Measurements from ENCODE around the gene OR2K2. TPM values are rescaled to one million over a fixed set of nuclear protein-coding genes. Genes with fewer than 3 reads are reported as not detected.
"Not testable (repeated sequence)": the region's sequence is repeated elsewhere in the genome, so short reads cannot be mapped to it uniquely, and the experiment has no call there.

OR2K2 gene
- total RNA-seq, 1 donor from 2014 or later = not detected

DNA sequence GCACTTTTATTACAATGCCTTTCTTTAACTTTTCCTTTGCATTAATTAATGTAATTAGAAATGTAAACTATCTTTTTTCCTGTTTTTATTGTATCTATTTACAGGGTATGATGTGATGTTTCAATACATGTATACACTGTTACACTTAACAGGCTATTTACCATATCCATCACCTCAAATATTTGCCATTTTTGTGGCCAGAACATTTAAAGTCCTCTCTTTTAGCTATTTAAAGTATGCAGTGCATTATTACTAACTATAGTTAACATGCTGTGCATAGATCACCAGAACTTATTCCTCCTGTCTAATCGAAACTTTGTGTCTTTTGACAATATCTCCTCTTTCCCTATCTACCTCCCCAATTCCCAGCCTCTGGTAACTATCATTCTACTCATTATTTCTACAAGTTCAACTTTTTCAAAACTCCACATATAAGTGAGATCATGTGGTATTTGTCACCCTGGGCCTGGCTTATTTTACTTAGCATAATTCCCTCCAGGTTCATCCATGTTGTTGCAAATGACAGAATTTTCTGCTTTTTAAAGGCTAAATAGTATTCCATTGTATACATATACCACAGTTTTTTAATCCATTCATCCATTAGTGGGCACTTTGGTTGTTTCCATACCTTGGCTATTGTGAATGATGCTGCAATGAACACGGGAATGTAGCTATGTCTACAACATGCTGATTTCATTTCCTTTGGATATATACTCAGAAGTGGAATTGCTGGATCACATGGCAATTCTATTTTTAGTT lies 32.8 kb downstream of the OR2K2 start:
- Histone ChIP-seq H3K4me3 (no peak overlapping the region), H3K27me3 (ENCODE audit: low read depth) (peaks cover 11% of the 10 kb centered on the region), H3K4me1 (no peaks in the 10 kb centered on the region), H3K9me3 (replicated peaks) (peaks cover 8% of the 10 kb centered on the region), H3K36me3 (no peaks in the 10 kb centered on the region), H3K27ac (replicated peaks) (no peak overlapping the region)
- TF ChIP-seq, protein P1, sequence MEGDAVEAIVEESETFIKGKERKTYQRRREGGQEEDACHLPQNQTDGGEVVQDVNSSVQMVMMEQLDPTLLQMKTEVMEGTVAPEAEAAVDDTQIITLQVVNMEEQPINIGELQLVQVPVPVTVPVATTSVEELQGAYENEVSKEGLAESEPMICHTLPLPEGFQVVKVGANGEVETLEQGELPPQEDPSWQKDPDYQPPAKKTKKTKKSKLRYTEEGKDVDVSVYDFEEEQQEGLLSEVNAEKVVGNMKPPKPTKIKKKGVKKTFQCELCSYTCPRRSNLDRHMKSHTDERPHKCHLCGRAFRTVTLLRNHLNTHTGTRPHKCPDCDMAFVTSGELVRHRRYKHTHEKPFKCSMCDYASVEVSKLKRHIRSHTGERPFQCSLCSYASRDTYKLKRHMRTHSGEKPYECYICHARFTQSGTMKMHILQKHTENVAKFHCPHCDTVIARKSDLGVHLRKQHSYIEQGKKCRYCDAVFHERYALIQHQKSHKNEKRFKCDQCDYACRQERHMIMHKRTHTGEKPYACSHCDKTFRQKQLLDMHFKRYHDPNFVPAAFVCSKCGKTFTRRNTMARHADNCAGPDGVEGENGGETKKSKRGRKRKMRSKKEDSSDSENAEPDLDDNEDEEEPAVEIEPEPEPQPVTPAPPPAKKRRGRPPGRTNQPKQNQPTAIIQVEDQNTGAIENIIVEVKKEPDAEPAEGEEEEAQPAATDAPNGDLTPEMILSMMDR (IDR thresholded peaks at IDR 0.05; ENCODE audit: borderline replicate concordance) = no peak
- intact Hi-C loops (cut with micrococcal nuclease) = loop anchor here (5.0 kb wide), 1 partner anchor 660 kb away; no protein-coding TSS in a partner anchor
- DNase-seq = no peak

DNA sequence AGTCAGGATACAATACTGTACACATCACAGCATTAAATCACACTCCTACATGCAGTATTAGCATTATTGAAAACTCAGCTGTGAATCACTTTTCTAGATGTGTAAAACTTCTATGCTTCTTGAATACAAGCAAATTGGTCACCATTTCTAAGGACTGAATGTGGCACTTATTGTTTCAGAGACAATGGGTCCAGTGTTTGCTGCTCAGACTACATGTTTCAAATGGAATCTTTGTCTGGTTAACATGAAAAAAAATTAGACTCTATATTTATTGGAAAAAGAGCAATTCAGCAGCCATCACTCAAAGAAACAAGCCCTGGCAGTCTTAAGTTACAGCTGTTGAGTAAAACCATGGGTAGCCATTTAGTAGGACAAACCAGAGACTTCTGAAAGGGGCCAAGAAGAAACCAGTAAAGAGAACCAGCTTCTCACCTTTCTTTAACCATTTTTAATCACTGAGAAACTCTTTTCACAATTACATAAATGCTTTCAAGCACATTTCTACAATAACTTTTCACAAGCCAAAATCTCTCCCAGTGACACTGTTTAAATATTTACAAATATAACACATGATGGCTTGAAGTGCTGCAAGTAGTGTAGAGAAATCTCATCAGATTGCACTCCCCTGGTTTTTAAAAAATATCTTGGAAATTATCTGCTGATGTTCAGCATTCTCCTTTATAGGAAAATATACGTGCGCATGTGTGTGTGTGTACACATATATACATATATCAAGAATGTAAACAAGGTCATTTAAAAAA lies 35.2 kb downstream of the OR2K2 start:
- intact Hi-C loops (cut with micrococcal nuclease) = loop anchor here (5.0 kb wide), 1 partner anchor 658 kb away; no protein-coding TSS in a partner anchor
- Histone ChIP-seq H3K9me3 (replicated peaks) (peaks cover 13% of the 10 kb centered on the region), H3K27me3 (ENCODE audit: low read depth) (peaks cover 8% of the 10 kb centered on the region), H3K36me3 (no peaks in the 10 kb centered on the region), H3K4me1 (no peaks in the 10 kb centered on the region), H3K4me3 (no peak overlapping the region), H3K27ac (replicated peaks) (no peak overlapping the region)
- TF ChIP-seq, protein P1 (IDR thresholded peaks at IDR 0.05; ENCODE audit: borderline replicate concordance) = no peak
- DNase-seq = no peak

DNA sequence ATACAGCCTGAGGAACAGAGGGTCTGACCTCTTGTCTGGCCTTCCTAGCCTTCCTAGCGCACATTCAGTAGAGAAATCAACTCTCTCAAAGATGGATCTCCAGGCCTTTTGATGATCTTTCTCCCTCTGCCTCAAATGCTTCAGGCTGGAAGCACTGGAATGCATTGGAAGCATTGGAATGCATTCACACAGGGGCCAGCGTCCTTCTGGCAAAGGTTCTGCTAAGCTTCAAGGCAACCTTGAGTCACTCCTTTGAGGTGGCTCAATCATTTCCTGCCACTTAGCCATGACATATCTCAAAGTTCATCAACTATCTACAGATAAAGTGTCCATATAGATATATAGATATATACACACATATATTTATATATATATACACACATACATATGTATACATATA lies 42.9 kb downstream of the OR2K2 start:
- TF ChIP-seq, protein P1 (IDR thresholded peaks at IDR 0.05; ENCODE audit: borderline replicate concordance) = no peak
- intact Hi-C loops (cut with micrococcal nuclease) = no loop called here
- peaks cover 6% of the 10 kb centered on the region for H3K9me3 ChIP-seq (replicated peaks)
- peaks cover 5% of the 10 kb centered on the region for H3K27me3 ChIP-seq (ENCODE audit: low read depth)
- H3K36me3 ChIP-seq = no peaks in the 10 kb centered on the region
- no peak overlapping the region for H3K4me3 ChIP-seq
- H3K4me1 ChIP-seq = no peaks in the 10 kb centered on the region
- no peak for DNase-seq
- H3K27ac ChIP-seq (replicated peaks) = no peak overlapping the region

DNA sequence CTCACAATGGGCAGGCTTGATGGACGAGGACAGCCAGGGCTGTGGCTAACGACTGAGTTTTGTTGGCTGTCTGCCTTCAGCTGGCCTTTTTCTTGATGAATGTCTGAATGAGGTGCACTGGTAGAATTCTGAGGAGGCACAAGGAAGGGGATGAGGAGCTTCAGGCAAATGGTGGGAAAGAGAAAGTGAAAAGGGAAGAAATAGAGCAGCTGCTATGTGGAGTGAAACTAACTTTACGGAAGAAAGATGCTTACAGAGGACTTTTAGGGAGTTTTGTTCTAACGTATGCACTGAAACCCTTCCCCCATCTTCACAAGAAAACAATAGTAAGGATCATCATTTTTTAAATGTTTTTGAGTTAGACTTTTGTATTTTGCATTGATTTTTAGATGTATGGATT lies 45.3 kb downstream of the OR2K2 start:
- no peak overlapping the region for H3K27ac ChIP-seq (replicated peaks)
- TF ChIP-seq, protein P1 (IDR thresholded peaks at IDR 0.05; ENCODE audit: borderline replicate concordance) = no peak
- no peaks in the 10 kb centered on the region for H3K36me3 ChIP-seq
- intact Hi-C loops (cut with micrococcal nuclease) = no loop called here
- no peak for DNase-seq
- H3K4me1 ChIP-seq = no peaks in the 10 kb centered on the region
- H3K4me3 ChIP-seq = no peak overlapping the region
- H3K27me3 ChIP-seq (ENCODE audit: low read depth) = peaks cover 5% of the 10 kb centered on the region
- no peaks in the 10 kb centered on the region for H3K9me3 ChIP-seq (replicated peaks)

DNA sequence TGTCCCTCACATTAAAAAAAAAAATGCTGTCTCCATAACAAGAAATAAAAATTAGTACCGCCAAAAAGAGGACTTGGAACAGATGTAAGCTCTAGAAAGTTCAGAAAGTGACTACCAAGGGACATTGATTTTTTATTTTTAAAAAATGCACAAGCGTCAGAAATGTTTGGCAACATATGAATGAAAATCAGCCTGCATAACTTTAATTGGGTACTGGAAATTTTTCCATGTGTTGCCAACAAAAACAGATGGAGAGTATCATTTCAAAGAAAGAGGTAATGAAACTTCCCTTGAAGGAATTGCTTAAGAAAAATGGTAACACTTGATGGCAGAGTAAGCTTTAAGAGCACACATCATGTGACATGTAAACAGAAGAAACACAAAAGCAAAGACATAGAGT lies 47.2 kb downstream of the OR2K2 start:
- no peak for DNase-seq
- intact Hi-C loops (cut with micrococcal nuclease) = no loop called here
- Histone ChIP-seq H3K4me3 (no peak overlapping the region), H3K27me3 (ENCODE audit: low read depth) (peaks cover 8% of the 10 kb centered on the region), H3K27ac (replicated peaks) (no peak overlapping the region), H3K36me3 (no peaks in the 10 kb centered on the region), H3K9me3 (replicated peaks) (no peaks in the 10 kb centered on the region), H3K4me1 (no peaks in the 10 kb centered on the region)
- TF ChIP-seq, protein P1 (IDR thresholded peaks at IDR 0.05; ENCODE audit: borderline replicate concordance) = no peak

DNA sequence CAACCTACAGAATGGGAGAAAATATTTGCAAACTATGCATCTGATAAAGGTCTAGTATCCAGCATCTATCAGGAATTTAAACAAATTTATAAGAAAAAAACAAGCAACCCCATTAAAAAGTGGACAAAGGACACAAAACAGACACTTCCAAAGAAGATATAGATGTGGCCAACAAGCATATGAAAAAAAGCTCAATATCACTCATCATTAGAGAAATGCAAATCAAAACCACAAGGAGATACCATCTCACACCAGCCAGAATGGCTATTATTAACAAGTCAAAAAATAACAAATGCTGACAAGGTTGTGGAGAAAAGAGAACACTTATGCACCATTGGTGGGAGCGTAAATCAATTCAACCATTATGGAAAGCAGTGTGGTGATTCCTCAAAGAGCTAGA lies 49.2 kb downstream of the OR2K2 start:
- H3K36me3 ChIP-seq; intact Hi-C loops (cut with micrococcal nuclease); H3K9me3 ChIP-seq (replicated peaks); H3K27ac ChIP-seq (replicated peaks); H3K4me3 ChIP-seq; DNase-seq; H3K4me1 ChIP-seq: not testable (repeated sequence)
- H3K27me3 ChIP-seq (ENCODE audit: low read depth) = peaks cover 16% of the 10 kb centered on the region
